GM18520 (cell line): Measurements from ENCODE around the gene FABP7.
"Not testable (repeated sequence)": the region's sequence is repeated elsewhere in the genome, so short reads cannot be mapped to it uniquely, and the experiment has no call there.

Experiments
- ATAC-seq: cut with Tn5 transposase; IDR thresholded peaks from one replicate; pipeline ENCODE4 v1.9.1; 2021; ENCODE audit not compliant: unreplicated experiment

The FABP7 gene

DNA sequence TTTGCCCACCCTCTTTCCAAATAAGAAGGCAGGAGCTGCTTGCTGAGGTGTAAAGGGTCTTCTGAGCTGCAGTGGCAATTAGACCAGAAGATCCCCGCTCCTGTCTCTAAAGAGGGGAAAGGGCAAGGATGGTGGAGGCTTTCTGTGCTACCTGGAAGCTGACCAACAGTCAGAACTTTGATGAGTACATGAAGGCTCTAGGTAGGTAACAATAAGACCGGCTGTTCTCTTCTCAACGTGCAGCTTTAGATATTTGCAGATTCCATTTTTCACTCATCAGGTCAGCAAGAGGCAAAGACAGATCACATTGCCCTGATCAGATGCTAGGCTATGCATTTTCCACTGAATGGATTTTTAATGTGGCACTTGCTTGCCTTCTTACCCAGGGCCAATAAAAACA, at the start of gene FABP7:
Gene FABP7 (plus strand): TSS at position 50 of the 400 bp plus-strand sequence. CDS start 79 bp downstream, at position 129.
- no peak for ATAC-seq

GRCh38 chr6:122730334-122730733, 49.2 kb upstream of the FABP7 start:
- no peak for ATAC-seq

DNA sequence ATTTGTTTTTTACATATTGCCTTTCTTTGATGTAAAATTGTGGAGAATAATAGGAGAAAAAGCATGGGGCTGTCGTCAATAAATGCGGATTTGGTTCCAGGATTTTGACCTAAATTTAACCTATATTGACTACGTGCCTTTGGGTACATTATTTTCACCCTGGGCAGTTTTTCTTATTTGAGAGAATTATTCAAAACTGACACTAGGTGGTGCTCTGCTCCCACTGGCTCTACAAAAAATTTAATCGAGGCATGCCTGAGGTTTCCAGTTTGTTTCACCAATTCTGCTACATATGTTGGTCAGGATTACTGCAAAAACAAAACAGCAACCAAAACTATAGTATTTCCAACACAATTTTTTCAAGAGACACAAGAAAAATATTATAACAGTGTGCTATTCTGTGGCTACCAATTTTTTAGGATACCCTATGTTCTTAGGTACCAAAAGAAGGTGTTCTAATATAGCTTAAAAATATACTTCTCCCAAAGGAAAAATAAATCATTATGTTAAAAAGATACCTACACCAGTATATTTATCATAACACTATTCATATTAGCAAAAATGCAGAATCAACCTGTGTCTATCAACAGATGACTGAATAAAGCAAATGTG, 48.6 kb upstream of the FABP7 start:
- ATAC-seq: peak; percentile 38

- no peak for ATAC-seq
Measured at GRCh38 chr6:122733259-122733658, 46.3 kb upstream of the FABP7 start.

DNA sequence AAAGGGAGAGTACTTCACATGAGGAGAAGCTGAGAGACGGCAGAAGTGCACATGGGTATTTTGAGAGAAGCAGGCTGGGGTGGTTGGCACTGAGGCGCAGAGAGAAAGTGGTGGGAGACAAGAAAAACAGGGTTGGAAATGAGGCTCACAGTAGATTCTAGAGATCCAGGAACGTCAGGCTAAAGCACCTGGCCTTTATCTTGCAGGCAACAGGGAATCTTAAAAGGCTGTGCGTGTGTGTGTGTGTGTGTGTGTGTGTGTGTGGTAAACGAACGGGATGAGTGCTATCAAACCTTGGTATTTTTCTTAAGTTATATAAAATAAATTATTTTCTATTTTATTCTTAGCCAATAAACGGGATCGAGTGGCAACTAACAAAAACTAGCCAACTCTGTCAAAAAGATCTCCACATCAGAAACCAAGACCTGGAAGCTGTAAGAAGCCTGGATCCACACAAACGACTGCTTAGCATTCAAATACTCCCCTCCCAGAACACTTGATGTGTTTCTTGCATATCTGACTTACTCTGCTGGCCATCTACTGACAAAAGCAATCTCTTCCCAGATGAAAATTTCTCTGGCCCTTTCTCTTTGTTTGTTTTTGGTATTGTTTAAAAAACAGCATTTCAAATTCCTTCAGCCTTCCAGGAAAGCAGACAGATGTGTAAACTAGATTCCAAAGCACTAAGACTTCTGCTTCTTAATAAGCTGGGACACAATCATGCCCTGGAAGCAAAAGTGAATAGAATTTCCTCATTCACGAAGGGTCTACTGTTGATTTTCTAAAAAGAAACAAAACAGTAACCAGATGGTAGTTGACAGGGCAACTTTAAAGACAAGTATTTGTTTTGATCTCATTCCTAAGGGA, 44.8 kb upstream of the FABP7 start:
- no peak for ATAC-seq

GRCh38 chr6:122735582-122735981, 43.9 kb upstream of the FABP7 start:
- ATAC-seq: no peak

DNA sequence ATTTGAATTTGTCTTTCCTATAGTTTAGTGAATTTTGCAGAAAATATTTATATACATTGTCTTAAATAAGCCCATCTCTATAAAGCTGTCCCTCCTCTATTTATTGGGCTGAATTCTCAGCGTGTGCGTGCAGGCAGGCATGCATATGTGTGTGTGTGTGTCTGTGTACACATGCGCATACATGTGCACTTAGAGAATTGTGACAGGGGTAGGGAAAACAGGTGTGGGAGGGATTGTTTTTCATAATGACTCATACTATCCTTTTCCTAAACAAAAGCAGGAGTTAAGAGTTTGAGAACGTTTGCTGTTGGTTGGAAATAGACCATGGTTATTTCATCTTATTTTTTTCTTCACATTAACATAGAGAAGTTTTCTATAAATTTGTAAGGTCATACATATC, 43.4 kb upstream of the FABP7 start:
- ATAC-seq: no peak

- ATAC-seq: no peak
Measured at GRCh38 chr6:122736616-122737015, 42.9 kb upstream of the FABP7 start.

GRCh38 chr6:122740091-122740490, 39.4 kb upstream of the FABP7 start:
- ATAC-seq: no peak

DNA sequence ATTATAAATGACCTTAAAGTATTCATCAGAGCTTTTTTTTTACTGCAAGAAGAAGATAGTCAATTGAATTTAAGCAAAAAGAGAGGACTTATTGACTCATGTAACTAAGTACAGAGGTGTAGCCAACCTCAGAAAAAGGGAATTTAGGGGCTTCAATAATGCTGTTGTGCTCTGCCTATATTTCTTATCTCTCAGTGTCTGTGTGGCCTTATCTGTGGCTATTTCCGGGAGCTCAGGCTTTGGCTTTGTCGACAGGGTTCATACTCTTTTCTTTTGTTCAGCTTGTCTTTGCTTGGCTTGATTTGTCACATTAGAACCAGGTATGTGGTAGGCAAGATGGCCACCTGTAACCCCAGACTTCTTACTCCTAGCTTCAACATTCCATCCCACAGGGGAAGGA, 38.6 kb upstream of the FABP7 start:
- no peak for ATAC-seq

- ATAC-seq: not testable (repeated sequence)
Measured at GRCh38 chr6:122744247-122744646, 35.3 kb upstream of the FABP7 start.

DNA sequence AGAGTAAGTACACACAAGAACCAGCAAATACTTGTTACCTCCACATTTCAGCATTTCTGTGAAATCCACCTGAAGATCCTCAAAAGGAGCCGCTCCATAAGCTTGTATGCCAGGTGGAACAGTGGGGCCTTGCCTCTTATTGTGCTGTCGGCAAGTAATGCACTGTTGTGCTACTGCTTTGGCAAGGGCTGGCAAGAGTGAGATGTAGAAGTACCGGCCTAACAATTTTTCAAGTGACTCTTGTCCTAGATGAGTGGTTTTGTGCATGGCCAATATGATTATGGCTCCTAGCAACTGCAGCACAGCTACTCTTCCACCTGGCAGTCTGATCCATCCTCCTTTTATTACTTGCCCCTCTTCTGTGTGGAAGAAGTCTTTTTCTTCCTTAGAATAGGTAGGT, 34.7 kb upstream of the FABP7 start:
- ATAC-seq: not testable (repeated sequence)

DNA sequence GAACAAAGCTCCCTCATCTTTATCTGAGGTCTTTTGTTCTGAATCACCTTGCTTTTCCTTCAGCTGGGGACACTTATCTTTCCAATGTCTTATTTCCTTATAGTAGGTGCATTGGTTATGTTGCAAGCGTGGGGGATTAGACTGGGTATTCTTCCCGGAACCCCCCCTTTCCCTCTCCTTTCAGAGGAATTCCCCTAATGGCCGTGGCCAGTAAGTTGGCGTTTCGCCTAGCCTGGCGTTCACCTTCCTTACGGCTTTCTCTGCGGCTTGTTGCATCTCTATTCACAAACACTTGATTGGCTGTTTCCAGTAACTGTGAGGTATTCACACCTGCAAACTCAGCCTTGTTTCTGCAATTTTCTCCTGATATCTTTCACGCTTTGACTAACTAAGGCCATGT, 32.8 kb upstream of the FABP7 start:
- ATAC-seq: no peak

DNA sequence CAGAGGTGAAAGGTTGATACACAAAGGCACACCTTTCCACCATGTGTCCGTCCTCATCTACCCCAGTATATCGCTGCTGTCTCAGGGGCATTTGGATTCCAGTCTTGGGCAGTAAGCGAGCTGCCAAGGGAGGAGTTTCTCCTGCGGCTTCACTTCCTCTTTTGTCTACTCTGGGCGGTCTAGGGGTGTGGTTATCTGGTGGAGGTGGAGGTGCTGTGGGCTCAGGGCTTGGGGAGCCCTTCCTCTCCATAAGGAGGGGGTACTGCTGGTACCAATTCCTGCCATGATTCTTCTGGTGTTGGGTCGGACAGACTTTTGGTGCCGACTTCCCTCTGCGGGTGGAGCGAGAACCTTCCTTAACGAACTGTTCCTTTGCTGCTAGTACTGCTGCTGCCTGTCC, 31.9 kb upstream of the FABP7 start:
- no peak for ATAC-seq

GRCh38 chr6:122748945-122749344, 30.6 kb upstream of the FABP7 start:
- ATAC-seq: not testable (repeated sequence)

DNA sequence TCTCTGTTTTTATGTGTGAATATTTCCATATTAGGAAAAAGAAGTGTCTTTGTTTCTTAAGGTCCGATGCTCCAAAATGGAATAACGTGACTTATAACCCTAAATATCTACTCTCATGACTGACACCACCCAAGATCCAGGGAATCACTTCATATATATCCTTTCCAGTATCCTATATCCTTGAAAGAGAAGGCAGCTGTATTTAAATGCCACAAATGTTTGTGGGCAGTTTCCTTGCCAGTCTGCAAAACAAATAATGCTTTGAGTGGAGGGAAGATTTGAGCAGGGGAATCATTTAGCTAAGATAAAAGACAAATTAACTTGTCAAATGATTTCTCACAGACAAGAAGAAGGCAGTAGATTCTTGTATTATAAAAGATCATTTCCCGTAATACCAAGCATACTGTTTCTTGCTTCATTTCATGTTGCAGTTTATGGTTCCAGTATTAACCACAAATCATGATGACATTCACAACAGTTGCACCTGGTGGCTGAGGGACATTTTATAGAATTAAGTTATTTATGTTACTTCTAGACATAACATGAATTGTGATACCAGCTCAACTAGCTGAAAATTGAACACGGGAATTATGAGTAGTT, 30.0 kb upstream of the FABP7 start:
- no peak for ATAC-seq

DNA sequence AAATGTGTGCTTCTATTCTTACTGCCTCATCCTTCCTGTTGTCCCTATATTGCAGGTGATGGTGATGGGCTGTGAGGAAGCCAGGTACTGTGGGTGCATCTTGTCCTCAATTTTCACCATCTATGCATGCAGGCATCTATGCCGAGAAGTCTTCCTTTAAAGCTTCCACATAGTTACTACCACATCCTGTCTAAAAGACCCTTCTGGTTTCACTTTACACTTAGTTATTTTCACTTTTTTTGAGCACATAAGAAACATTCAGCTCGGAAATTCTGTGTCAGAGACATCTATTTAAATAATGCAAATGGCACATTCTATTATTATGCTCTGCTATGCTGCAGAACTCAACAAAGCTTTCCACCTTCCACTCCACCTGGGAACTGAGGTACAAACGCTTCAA, 28.2 kb upstream of the FABP7 start:
- peak; percentile 88 for ATAC-seq

DNA sequence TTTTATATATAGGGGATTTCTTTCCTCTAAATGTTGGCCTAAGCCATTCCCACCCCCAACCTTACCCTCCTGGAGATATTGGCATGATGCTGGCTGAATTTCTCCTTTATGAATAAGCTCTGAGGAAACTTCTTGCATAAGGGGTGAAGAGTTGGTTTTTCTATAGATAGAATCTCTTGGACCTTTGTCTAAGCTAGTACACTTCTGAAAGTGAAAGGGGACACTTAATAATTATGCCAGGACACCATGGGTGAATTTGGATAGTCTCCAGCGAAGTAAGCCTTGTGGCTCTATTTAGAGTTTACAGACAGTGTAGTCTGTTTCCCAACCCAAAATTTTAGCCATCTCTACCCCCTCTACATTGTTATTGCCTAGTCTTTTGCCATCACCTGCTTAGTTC, 27.1 kb upstream of the FABP7 start:
- ATAC-seq: no peak

GRCh38 chr6:122753000-122753687, 26.4 kb upstream of the FABP7 start:
- no peak for ATAC-seq

GRCh38 chr6:122753688-122754056, 25.8 kb upstream of the FABP7 start:
- no peak for ATAC-seq

- ATAC-seq: no peak
Measured at GRCh38 chr6:122754191-122754731, 25.3 kb upstream of the FABP7 start.
